NCI-H510A treated with DMSO at 0.1 percent for 48 hours (cell line): ENCODE results near the gene CDIPT.
A peak's percentile ranks its signal among the peaks of the same experiment; 100 is the strongest.
"Not testable (repeated sequence)": the region's sequence is repeated elsewhere in the genome, so short reads cannot be mapped to it uniquely, and the experiment has no call there.

Experiments used
- DNase-seq: peaks from one replicate; lab custom pipeline; 2025; lab: John Stamatoyannopoulos, UW

The CDIPT gene

GRCh38 chr16:29858149-29858849, 4.7 kb downstream of the CDIPT start:
- no peak for DNase-seq

DNA sequence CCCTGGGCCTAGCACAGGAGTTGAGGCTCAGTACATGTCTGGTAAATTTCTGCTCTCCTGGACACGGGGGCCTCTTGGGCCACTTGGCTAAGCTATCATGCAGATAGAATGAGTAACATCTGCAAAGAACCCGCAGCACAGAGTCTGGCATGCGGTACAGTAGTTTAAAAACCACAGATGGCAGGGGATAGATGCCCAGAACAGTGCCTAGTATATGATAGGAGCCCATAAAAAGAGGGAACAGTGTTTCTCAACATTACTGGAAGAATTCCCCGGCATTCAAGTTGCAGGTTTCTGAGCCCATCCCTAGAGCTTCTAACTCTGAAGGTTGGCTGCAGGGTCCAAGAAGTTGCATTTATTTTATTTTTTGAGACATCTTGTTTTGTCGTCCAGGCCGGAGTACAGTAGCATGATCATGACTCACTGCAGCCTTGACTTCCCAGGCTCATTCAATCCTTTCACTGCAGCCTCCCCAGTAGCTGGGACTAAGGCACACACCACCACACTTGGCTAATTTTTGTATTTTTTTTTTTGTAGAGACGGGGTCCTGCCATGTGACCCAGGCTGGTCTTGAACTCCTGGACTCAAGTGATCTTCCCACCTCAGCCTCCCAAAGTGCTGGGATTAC, 5.8 kb downstream of the CDIPT start:
- DNase-seq, result no peak

DNA sequence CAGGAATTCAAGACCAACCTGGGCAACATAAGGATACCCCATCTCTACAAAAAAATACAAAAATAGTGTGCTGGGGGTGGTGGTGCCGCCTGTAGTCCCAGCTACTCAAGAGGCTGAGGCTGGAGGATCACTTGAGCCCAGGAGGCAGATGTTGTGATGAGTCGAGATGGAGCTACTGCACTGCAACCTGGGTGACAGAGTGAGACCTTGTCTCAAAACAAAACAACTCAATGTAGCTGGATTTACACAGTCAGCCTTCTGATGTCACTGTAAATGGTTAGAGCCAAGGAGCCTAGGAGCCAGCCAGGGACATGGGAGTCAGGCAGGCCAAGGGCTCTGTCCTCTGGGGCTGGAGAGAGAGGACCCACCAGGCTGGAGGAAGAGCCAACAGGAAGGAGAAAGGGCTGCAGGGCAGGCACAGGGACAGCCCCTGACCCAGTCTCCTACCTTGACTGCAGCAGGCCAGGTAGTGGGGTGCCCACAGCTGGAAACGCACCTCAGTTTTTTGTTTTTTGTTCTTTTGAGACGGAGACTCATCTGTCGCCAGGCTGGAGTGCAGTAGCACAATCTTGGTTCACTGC, 8.4 kb downstream of the CDIPT start:
- no peak for DNase-seq

DNA sequence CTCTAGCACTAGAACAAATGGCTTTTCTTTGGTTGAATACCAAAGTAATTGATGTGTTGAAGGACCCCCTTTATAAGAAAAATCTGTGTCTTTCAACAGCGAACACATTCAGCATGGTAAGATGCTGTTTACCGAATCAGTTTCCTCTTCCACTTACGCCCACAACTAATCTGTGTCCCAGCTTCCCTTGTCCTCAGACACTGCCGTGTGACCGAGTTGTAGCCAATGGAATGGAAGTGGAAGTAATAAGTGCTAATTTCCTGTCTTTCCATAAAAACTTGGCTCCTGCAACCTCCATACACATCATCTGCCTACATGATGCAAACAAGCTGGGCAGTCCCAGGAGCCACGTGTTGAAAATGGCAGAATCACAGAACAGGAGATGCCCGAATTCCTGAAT, 10.4 kb downstream of the CDIPT start:
- no peak for DNase-seq

DNA sequence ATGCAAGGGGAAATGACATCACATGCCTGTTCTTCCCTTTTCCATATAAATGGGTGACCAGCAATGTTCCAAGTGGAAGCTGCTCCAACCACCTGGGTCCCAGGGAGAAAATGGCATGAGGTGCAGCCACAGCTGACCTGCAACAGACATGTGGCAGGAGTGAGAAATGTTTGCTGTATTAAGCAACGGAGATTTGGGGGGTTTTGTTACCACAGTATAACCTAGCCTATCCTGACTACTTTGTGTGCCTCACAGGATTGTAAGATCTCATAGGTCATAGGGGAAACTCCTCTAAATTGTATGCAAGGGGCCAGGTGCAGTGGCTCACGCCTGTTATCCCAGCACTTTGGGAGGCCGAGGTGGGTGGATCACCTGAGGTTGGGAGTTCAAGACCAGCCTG, 12.0 kb downstream of the CDIPT start:
- DNase-seq, result no peak

DNA sequence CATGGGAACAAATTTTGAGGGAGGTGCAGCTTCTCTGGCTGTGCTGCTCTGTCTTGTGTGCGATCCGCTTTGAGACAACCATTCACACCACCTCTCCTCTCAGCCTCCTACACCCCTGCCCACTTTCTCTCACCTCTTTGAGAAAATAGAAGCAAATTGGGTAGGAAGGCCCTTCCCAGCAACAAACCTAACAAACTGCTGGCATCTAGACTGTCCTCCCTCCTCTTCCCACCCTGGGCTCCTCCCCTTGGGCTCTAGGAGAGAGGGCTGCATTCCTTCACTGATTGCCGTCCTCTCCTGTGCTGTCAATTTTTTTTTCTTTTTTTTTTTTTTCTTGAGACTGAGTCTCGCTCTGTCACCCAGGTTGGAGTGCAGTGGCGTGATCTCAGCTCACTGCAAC, 13.5 kb downstream of the CDIPT start:
- no peak for DNase-seq

GRCh38 chr16:29848420-29849297, 14.4 kb downstream of the CDIPT start:
- peak; percentile 50 for DNase-seq

DNA sequence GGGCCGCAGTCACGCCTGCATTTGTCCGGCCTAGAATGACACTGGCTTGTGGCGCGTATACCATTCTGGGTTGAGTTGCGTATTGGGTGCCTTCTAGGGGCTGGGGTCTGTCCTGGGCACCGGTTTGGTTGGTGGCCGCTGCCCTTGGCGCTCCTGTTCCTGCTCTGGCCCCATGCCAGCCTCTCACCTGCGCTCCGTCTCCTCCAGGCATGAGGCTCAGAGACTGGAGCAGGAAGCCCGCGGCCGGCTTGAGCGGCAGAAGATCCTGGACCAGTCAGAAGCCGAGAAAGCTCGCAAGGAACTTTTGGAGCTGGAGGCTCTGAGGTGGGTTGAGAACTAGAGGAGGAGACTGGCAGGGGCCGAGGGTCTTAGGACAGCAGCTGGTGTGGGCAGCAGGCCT, 17.4 kb downstream of the CDIPT start:
- DNase-seq, result no peak

DNA sequence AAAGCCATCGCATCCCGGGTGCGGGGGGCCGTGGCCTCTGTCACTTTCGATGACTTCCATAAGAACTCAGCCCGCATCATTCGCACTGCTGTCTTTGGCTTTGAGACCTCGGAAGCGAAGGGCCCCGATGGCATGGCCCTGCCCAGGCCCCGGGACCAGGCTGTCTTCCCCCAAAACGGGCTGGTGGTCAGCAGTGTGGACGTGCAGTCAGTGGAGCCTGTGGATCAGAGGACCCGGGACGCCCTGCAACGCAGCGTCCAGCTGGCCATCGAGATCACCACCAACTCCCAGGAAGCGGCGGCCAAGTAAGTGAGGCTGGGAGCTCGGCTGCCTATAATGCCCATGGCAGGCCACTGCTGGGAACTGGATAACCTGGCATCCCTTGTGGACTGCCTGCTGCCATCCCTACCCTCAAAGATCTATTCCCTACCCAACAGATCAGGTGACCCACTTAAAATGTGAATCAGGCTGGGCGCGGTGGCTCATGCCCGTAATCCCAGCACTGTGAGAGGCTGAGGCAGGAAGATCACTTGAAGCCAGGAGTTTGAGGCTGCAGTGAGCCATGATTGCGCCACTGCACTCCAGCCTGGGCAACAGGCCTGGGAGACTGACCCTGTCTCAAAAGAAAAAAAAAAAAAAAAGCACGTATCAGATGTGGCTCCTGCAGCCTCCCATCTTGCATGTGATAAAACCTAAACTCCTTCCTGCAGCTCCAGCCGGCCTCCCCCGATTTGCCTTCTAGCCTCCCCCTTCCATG, 18.3 kb downstream of the CDIPT start:
- DNase-seq, result no peak

DNA sequence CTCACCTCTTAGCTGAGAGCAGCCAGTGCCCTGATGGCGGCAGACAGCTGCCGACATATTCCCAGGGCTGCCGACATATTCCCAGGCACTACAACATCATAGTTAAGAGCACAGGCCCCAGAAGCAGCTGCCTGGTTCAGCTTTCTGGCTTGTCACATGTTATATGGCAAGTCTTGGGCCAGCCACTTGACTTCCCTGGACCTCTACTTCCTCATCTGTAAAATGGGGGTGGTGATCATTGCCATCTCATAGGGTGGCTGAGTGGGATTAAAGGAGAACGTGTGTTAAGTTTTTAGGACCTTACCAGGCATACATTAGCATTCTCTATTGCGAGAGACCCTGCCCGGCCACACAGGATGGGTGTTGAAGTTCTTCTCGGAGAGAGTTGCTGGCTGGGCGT, 19.1 kb downstream of the CDIPT start:
- DNase-seq, result no peak

DNA sequence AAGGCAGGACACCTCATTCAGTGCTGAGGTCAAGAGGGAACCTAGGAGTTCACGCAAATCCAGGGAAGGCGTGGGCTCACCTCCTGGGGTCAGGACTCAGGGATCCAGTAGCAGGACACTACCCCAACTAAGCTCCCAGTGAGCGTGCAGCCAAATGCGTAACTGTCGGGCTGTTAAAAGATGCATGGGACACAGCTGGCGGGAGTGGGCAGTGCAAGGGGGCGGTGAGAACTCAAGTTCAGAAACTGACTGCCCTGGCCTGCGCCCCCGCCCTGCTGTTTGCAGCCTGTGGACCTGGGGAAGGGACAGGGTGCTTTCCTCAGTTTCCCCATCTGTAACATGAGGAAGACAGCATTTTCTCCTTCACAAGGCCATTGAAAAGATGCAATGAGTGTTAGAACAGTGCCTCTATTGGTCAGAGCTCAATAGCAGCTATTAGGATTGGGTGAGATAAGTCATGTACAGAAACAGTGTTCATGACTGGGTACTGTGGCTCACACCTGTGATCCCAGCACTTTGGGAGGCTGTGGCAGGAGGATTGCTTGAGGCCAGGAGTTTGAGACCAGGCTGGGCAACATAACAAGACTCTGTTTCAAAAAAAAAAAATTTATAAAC, 20.2 kb downstream of the CDIPT start:
- no peak for DNase-seq

GRCh38 chr16:29841631-29842030, 21.4 kb downstream of the CDIPT start:
- DNase-seq, result no peak

GRCh38 chr16:29840240-29840639, 22.8 kb downstream of the CDIPT start:
- DNase-seq, result no peak

- no peak for DNase-seq
These were observed 23.2 kb downstream of the CDIPT start for GRCh38 chr16:29839822-29840221.

GRCh38 chr16:29837841-29838240, 25.2 kb downstream of the CDIPT start:
- no peak for DNase-seq

- no peak for DNase-seq
These were observed 26.4 kb downstream of the CDIPT start for GRCh38 chr16:29836623-29837022.

- no peak for DNase-seq
These were observed 27.1 kb downstream of the CDIPT start for GRCh38 chr16:29835926-29836325.

- DNase-seq, result no peak
These were observed 28.9 kb downstream of the CDIPT start for GRCh38 chr16:29834079-29834478.

DNA sequence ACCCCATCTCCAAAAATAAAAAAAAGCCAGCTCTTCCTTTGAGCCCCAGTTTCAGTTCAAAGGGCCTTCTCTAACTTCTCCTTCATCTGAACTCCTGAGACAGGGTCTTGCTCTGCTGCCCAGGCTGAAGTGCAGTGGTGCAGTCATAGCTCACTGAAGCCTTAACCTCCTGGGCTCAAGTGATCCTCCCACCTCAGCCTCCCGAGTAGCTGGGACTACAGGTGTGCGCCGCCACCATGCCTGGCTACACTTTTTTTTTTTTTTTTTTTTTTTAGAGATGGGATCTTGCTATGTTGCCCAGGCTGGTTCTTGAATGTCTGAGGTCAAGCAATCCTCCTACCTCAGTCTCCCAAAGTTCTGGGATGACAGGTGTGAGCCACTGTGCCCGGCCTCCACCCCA, 29.8 kb downstream of the CDIPT start:
- not testable (repeated sequence) for DNase-seq

GRCh38 chr16:29831490-29831889, 31.5 kb downstream of the CDIPT start:
- DNase-seq, result no peak

- no peak for DNase-seq
These were observed 32.3 kb downstream of the CDIPT start for GRCh38 chr16:29830774-29831173.

DNA sequence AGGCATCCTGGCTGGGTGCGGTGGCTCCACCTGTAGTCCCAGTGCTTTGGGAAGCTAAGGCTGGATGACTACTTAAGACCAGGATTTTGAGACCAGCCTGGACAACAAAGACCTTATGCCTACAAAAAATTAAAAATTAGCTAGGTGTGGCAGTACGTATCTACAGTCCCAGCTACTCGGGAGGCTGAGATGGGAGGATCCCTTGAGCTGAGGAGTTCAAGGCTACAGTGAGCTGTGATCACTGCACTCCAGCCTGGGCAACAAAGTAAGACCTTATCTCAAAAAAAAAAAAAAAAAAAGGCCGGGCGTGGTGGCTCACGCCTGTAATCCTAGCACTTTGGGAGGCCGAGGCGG, 36.7 kb downstream of the CDIPT start:
- no peak for DNase-seq
